Natural killer cell (primary cell): ENCODE measurements around the gene NR3C2. TPM values are rescaled to one million over a fixed set of nuclear protein-coding genes. Genes with fewer than 3 reads are reported as not detected.
A peak's percentile ranks its signal among the peaks of the same experiment; 100 is the strongest.

ENCODE experiments used
- ATAC-seq, 3 donors: fragments of 150-1000 bp in 2 of 3; fragments of 200-7000 bp in 1 of 3; cut with Tn5 transposase; 1 replicate in 1 of 3; 2 replicates in 2 of 3; pipeline ENCODE4 v1.10.0; 2021; ENCODE audit warnings: mild to moderate bottlenecking in 2 of 3, moderate library complexity in 2 of 3
- DNase-seq, 2 donors: peaks; one replicate each; pipeline versions ENCODE4 v3.0.0 to v3.0.0-alpha.2; 2013 to 2021; ENCODE audit warnings: mixed read lengths in 1 of 2
- H3K27ac ChIP-seq: one replicate; pipeline ENCODE4 v1.5.1; 2013; ENCODE audit warnings: mild to moderate bottlenecking, low read length
- H3K27me3 ChIP-seq: one replicate; pipeline ENCODE4 v1.6.1; 2013; ENCODE audit warnings: low read length; ENCODE audit not compliant: control insufficient read depth, insufficient read depth
- H3K36me3 ChIP-seq: one replicate; pipeline ENCODE4 v1.6.1; 2013; ENCODE audit warnings: low read length; ENCODE audit not compliant: control insufficient read depth, insufficient read depth
- H3K4me1 ChIP-seq: one replicate; pipeline ENCODE4 v1.6.1; 2013; ENCODE audit warnings: low read length; ENCODE audit not compliant: control insufficient read depth, insufficient read depth
- H3K4me3 ChIP-seq: one replicate; pipeline ENCODE4 v1.5.1; 2013; ENCODE audit warnings: low read length
- H3K9me3 ChIP-seq: one replicate; pipeline ENCODE4 v1.6.1; 2013; ENCODE audit warnings: low read length; ENCODE audit not compliant: control insufficient read depth, insufficient read depth
- H3K27ac Mint-ChIP-seq, 2 donors: one replicate each; pipeline ENCODE4 v1.8.0; 2022; ENCODE audit warnings: mild to moderate bottlenecking in 2 of 2, mixed read lengths in 2 of 2, moderate library complexity in 1 of 2
- H3K27me3 Mint-ChIP-seq, 2 donors: one replicate each; pipeline ENCODE4 v1.8.0; 2022; ENCODE audit warnings: low read depth in 2 of 2, mixed read lengths in 2 of 2
- H3K36me3 Mint-ChIP-seq: one replicate; pipeline ENCODE4 v1.8.0; 2022; ENCODE audit warnings: mixed read lengths
- H3K4me1 Mint-ChIP-seq, 2 donors: one replicate each; pipeline ENCODE4 v1.8.0; 2022; ENCODE audit warnings: mixed read lengths in 2 of 2
- H3K4me3 Mint-ChIP-seq: one replicate; pipeline ENCODE4 v1.8.0; 2022; ENCODE audit warnings: mild to moderate bottlenecking, moderate library complexity, mixed read lengths
- H3K9me3 Mint-ChIP-seq, 2 donors: one replicate each; pipeline ENCODE4 v1.8.0; 2022; ENCODE audit warnings: mixed read lengths in 2 of 2
- CTCF ChIP-seq: fragments of 200-600 bp; IDR thresholded peaks from one replicate; pipeline ENCODE4 v1.8.0; 2022; ENCODE audit warnings: antibody characterized with exemption
- WGBS: methylation state at CpG from one replicate; pipeline ENCODE4 v1.1.7; 2013; ENCODE audit warnings: missing lambda C conversion rate; ENCODE audit not compliant: insufficient coverage; 5-methylcytosine and 5-hydroxymethylcytosine counted together
- intact Hi-C: fragments of 100-400 bp; cut with micrococcal nuclease; formaldehyde crosslinking; loops from one replicate; pipeline ENCODE4 v1.14.2; 2022
- total RNA-seq, 4 donors: library from RNA; stranded (reverse); fragments of 120-200 nt in 1 of 4; gene quantifications; one replicate each; pipeline versions ENCODE4 v1.2.3 to v1.2.4, GENCODE V29; 2013 to 2022

The NR3C2 gene
- total RNA-seq, 3 donors from 2014 or later (not counting 1 experiment from before 2014, with no cell fraction given), result 4.2 to 8.6 (median 6.3) TPM

- H3K27me3 Mint-ChIP-seq, result no peaks in the 10 kb centered on the region
- Histone ChIP-seq H3K4me1 (peaks cover 36% of the 10 kb centered on the region), H3K4me3 (peak overlapping the region; percentile 5), H3K27ac (peak overlapping the region; percentile 30), H3K36me3 (peaks cover 3% of the 10 kb centered on the region), H3K27me3 (no peaks in the 10 kb centered on the region), H3K9me3 (no peaks in the 10 kb centered on the region)
- H3K4me1 Mint-ChIP-seq, result peaks cover 49 to 51% of the 10 kb centered on the region in 2 donors
- no peak for ATAC-seq
- TF ChIP-seq CTCF, result no peak
- WGBS, result 84% methylated on average over 3 of the region's 4 CpGs
- H3K4me3 Mint-ChIP-seq, result peak overlapping the region; percentile 79
- H3K36me3 Mint-ChIP-seq, result peaks cover 11% of the 10 kb centered on the region
- peak overlapping the region; percentile 78 to 81 for H3K27ac Mint-ChIP-seq
- peak in 1 of 2 donors; percentile 43 for DNase-seq
- intact Hi-C loops, result no loop called here
- no peaks in the 10 kb centered on the region for H3K9me3 Mint-ChIP-seq
Measured at GRCh38 chr4:148061141-148061481, 381.1 kb downstream of the NR3C2 start.

GRCh38 chr4:148060264-148061140, 381.7 kb downstream of the NR3C2 start:
- H3K4me1 ChIP-seq, result peaks cover 41% of the 10 kb centered on the region
- whole genome bisulfite sequencing, result 67% methylated on average over 9 of the region's 13 CpGs
- DNase-seq, result peak in 1 of 2 donors; percentile 69
- Mint-ChIP-seq H3K27me3 (no peaks in the 10 kb centered on the region), H3K27ac (peak overlapping the region; percentile 78 to 81), H3K4me3 (peak overlapping the region; percentile 79), H3K4me1 (peaks cover 54 to 56% of the 10 kb centered on the region in 2 donors), H3K36me3 (peaks cover 9% of the 10 kb centered on the region), H3K9me3 (no peaks in the 10 kb centered on the region)
- TF ChIP-seq CTCF, result no peak
- peaks cover 3% of the 10 kb centered on the region for H3K36me3 ChIP-seq
- peak in 1 of 3 donors; percentile 24 for ATAC-seq
- no peaks in the 10 kb centered on the region for H3K9me3 ChIP-seq
- no peaks in the 10 kb centered on the region for H3K27me3 ChIP-seq
- H3K4me3 ChIP-seq, result peak overlapping the region; percentile 5
- intact Hi-C loops, result no loop called here
- peak overlapping the region; percentile 30 for H3K27ac ChIP-seq

GRCh38 chr4:148059617-148060180, 382.5 kb downstream of the NR3C2 start:
- peaks cover under 1% of the 10 kb centered on the region for H3K36me3 Mint-ChIP-seq
- H3K27ac ChIP-seq, result no peak overlapping the region
- no peak overlapping the region for H3K4me3 ChIP-seq
- 69% methylated on average over 9 of the region's 10 CpGs for WGBS
- peak overlapping the region; percentile 68 to 81 for H3K27ac Mint-ChIP-seq
- H3K9me3 Mint-ChIP-seq, result no peaks in the 10 kb centered on the region
- peak overlapping the region; percentile 82 for H3K4me3 Mint-ChIP-seq
- H3K27me3 Mint-ChIP-seq, result no peaks in the 10 kb centered on the region
- intact Hi-C loops, result loop anchor here (10.0 kb wide), 1 partner anchor 385 kb away; the partner anchor contains the start of gene NR3C2
- DNase-seq (no peak), ATAC-seq (peak in 1 of 3 donors; percentile 28)
- peaks cover 56 to 57% of the 10 kb centered on the region in 2 donors for H3K4me1 Mint-ChIP-seq
- no peak for TF ChIP-seq CTCF
- peaks cover 45% of the 10 kb centered on the region for H3K4me1 ChIP-seq
- H3K27me3 ChIP-seq, result no peaks in the 10 kb centered on the region
- peaks cover 3% of the 10 kb centered on the region for H3K36me3 ChIP-seq
- no peaks in the 10 kb centered on the region for H3K9me3 ChIP-seq
